ENCODE measurements around the gene HPCAL1. TPM values are rescaled to one million over a fixed set of nuclear protein-coding genes. Genes with fewer than 3 reads are reported as not detected.

The HPCAL1 gene
- total RNA-seq, 1 donor from 2014 or later, result 13.1 TPM

- Mint-ChIP-seq H3K9me3 (ENCODE audit: unreplicated experiment) (peaks cover 1% of the 10 kb centered on the region), H3K36me3 (ENCODE audit: unreplicated experiment) (no peaks in the 10 kb centered on the region), H3K4me1 (ENCODE audit: low read depth, unreplicated experiment) (peaks cover 10% of the 10 kb centered on the region), H3K4me3 (ENCODE audit: unreplicated experiment) (no peak overlapping the region), H3K27me3 (ENCODE audit: unreplicated experiment) (peaks cover 5% of the 10 kb centered on the region), H3K27ac (ENCODE audit: unreplicated experiment) (no peak overlapping the region)
- DNase-seq, result no peak
- TF ChIP-seq, protein P1, sequence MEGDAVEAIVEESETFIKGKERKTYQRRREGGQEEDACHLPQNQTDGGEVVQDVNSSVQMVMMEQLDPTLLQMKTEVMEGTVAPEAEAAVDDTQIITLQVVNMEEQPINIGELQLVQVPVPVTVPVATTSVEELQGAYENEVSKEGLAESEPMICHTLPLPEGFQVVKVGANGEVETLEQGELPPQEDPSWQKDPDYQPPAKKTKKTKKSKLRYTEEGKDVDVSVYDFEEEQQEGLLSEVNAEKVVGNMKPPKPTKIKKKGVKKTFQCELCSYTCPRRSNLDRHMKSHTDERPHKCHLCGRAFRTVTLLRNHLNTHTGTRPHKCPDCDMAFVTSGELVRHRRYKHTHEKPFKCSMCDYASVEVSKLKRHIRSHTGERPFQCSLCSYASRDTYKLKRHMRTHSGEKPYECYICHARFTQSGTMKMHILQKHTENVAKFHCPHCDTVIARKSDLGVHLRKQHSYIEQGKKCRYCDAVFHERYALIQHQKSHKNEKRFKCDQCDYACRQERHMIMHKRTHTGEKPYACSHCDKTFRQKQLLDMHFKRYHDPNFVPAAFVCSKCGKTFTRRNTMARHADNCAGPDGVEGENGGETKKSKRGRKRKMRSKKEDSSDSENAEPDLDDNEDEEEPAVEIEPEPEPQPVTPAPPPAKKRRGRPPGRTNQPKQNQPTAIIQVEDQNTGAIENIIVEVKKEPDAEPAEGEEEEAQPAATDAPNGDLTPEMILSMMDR (IDR thresholded peaks at IDR 0.05; ENCODE audit: partially characterized antibody, unreplicated experiment), result no peak
These were observed 103.9 kb downstream of the HPCAL1 start for GRCh38 chr2:10406491-10407188.

DNA sequence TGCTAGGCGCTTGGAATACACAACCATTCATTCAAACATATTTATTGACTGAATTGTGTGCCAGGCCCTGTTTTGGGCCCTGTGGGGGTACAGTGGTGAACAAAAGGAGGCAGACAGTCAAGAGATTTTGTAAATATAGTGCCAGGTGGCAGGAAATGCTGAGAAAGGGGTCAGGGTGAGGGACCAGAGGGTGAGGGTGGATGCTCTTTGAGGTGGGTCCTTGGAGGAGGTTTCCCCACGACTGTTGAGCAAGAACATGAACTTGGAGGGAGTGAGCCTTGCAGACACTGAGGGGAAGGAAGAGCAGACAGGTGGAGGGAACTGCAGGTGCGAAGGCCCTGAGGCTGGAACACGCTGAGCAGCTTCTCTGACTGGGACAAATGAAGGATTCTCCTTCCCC lies 104.7 kb downstream of the HPCAL1 start:
- H3K27me3 Mint-ChIP-seq (ENCODE audit: unreplicated experiment), result peaks cover 8% of the 10 kb centered on the region

DNA sequence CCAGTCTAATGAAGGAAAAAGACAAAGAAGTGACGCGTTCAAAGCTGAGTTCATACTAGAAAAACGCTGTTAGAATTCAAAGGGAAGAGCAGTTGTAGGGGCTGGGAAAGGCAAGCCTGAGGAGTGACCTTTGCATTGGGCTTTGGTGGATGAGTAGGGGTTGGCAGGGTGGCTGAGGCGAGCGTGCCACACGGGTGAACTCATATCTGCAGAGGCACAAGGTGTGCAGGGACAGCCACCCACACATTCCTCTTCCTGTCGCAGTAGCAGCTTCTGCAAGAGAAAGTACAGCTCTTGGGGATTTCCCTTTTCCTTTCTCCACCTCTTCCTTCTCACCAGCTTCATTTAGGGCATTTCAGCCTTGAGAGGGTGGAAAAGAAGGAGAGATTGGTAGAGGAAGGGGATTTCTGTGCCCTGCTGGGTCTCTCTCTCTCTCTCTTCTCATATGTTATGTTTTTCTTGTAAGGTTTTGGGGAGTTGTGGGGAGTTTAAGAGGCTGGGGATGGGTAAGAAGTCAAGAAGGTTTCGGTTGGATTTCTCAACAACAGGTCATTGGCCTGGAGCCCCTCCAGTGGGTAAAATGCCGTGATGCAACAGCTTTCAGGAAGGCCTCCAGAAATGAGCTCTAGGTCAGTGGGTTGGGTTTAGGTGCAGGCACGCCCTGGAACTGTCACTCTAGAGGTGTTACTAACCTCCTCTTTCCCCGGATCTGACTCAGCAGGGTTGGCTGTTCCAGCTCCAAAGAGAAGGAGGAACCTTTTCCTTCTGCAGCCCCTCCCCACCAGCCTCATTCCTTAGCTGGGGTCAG lies 105.3 kb downstream of the HPCAL1 start:
- Mint-ChIP-seq H3K4me3 (ENCODE audit: unreplicated experiment) (no peak overlapping the region), H3K27me3 (ENCODE audit: unreplicated experiment) (peaks cover 9% of the 10 kb centered on the region), H3K4me1 (ENCODE audit: low read depth, unreplicated experiment) (peaks cover 10% of the 10 kb centered on the region), H3K9me3 (ENCODE audit: unreplicated experiment) (peaks cover 3% of the 10 kb centered on the region), H3K36me3 (ENCODE audit: unreplicated experiment) (no peaks in the 10 kb centered on the region), H3K27ac (ENCODE audit: unreplicated experiment) (no peak overlapping the region)
- TF ChIP-seq, protein P1 (IDR thresholded peaks at IDR 0.05; ENCODE audit: partially characterized antibody, unreplicated experiment), result no peak
- no peak for DNase-seq

More for the DNA sequence above, 104.7 kb downstream of the HPCAL1 start:
- no peak for DNase-seq
- Mint-ChIP-seq H3K27ac (ENCODE audit: unreplicated experiment) (no peak overlapping the region), H3K9me3 (ENCODE audit: unreplicated experiment) (peaks cover 1% of the 10 kb centered on the region), H3K4me3 (ENCODE audit: unreplicated experiment) (no peak overlapping the region), H3K4me1 (ENCODE audit: low read depth, unreplicated experiment) (peaks cover 10% of the 10 kb centered on the region), H3K36me3 (ENCODE audit: unreplicated experiment) (no peaks in the 10 kb centered on the region)
- TF ChIP-seq, protein P1 (IDR thresholded peaks at IDR 0.05; ENCODE audit: partially characterized antibody, unreplicated experiment), result no peak

DNA sequence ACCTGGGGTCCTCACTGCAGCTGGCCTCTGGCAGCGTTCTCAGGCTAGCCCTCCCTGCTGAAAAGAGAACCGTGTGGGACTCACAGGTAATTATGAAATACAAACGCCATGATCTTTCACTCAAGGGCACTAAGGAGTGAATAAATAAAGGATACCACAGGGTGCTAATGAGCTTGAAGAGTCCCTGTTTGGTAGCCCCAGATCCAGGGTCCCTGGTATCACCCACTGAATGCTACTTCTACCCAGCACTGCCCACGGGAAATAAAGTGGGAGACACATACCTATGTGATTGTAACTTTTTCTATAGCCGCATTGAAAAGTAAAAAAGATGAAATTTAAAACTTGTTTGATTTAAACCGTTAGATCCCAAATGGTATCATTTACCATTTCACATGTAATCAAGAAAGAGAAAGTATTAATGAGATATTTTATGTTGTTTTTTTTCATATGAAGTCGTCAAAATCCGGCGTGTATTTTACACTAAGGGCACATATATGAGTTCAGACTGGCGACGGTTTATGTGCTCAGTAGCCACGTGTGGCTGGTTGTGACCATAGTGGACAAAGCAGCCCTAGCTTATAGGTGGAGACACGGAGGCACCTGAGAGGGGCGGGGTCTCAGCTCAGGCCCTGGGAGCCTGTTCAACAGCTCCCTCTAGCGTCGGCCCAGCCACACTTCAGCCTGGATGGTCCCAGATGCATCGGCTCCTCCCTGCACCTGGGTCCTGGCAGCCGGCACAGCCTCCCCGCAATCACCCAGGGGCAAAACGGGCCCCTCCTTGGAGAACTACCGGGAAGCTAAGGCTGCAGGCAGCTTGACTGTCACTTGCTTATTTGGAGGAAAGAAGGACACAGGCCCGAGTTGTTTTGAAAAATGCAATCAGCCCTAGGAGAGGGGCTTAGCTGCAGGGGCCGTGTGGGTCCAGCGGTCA lies 106.2 kb downstream of the HPCAL1 start:
- peak; percentile 84 for DNase-seq
- Mint-ChIP-seq H3K4me3 (ENCODE audit: unreplicated experiment) (no peak overlapping the region), H3K27me3 (ENCODE audit: unreplicated experiment) (peaks cover 9% of the 10 kb centered on the region), H3K36me3 (ENCODE audit: unreplicated experiment) (no peaks in the 10 kb centered on the region), H3K9me3 (ENCODE audit: unreplicated experiment) (peaks cover 2% of the 10 kb centered on the region), H3K4me1 (ENCODE audit: low read depth, unreplicated experiment) (peaks cover 9% of the 10 kb centered on the region), H3K27ac (ENCODE audit: unreplicated experiment) (no peak overlapping the region)
- TF ChIP-seq, protein P1 (IDR thresholded peaks at IDR 0.05; ENCODE audit: partially characterized antibody, unreplicated experiment), result peak; percentile 98

Data from glutamatergic neuron (in vitro differentiated cells).